ENCODE results near the gene ODC1.

Gene ODC1

DNA sequence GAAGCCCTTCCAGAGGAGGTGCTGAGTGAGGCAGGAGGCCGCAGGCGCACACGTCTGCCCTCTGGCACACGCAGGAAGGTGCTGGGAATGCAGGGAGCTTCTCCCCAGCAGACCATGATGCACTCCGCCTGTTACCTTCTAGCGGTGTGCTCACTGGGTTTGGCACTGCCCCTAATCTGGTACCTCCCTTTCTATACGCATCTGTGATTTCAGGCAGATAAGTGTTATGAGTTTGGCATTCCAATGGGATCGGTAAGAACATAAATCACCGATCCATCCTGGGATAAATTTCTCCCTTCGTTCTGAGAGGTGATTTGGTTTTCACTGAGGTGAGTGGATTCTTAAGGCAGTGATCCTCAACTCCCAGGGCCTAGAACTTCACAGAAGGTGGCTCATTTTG lies 34.6 kb downstream of the ODC1 start:
- FAIRE-seq, result no peak

DNA sequence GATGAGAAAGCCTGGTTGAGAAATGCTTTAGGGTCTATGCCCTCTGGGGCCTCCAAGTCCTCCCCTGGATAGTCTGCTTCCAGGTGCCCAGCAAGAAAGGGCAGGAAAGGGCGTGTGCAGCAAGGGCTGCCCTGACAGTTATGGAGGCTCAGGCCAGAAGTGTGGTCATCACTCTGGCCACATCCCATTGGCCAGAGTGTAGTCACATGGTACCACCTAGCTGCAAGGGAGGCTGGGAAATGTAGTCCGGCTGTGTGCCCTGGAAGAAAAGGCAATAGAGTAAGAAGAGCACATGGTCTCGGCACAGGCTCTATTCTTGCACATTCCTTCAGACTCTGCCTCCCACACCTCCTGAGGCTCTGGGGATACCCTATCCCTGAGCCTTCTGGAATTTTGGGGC lies 35.7 kb downstream of the ODC1 start:
- no peak for FAIRE-seq

DNA sequence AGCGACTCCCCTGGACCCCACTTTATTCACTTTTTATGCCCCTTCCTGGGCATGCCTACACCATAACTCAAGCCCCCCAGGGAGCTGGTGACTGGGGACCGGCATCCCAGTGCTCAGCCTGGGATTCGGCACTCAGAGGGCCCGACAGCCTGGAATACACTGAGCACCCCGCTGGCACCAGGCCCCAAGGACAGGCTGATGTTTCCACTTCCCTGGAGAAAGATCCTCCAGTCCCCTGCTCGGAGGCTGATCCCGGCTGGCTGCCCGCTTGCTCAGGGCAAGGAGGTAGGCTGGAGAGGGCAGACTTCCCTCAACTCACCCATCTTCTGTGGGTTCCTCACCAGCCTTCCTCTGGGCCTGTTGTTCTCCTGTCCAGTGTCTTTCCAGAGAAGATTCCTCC lies 36.6 kb downstream of the ODC1 start:
- no peak for FAIRE-seq

DNA sequence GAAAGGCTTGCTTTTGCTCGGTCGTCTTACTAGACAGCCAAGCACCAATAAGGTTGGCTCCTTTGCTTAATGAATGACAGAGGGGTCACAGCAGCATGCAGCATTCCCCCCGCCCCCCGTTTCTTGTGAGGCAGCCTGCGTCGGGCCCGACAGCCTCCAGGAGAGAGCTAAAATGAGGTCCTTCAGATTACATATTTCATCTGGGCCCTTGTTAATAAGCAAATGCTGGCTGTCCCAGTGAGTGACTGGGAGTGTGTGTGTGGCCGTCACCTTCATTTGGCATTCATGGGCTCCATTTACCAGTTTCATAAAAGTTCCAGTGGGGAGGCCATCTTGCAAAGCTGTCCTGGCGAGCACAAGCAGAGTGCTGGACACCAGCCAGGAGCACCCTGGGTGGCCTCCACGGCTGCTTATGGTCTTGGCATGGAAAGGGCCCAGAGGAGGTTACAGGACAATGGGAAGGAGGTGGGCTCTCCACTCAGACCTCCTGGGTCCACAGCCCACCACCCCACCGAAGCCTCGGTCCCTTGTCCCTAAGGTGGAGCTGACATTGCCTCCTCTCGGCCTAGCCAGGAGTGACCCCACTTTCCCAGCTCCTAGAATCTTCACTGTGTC lies 37.2 kb downstream of the ODC1 start:
- no peak for FAIRE-seq

DNA sequence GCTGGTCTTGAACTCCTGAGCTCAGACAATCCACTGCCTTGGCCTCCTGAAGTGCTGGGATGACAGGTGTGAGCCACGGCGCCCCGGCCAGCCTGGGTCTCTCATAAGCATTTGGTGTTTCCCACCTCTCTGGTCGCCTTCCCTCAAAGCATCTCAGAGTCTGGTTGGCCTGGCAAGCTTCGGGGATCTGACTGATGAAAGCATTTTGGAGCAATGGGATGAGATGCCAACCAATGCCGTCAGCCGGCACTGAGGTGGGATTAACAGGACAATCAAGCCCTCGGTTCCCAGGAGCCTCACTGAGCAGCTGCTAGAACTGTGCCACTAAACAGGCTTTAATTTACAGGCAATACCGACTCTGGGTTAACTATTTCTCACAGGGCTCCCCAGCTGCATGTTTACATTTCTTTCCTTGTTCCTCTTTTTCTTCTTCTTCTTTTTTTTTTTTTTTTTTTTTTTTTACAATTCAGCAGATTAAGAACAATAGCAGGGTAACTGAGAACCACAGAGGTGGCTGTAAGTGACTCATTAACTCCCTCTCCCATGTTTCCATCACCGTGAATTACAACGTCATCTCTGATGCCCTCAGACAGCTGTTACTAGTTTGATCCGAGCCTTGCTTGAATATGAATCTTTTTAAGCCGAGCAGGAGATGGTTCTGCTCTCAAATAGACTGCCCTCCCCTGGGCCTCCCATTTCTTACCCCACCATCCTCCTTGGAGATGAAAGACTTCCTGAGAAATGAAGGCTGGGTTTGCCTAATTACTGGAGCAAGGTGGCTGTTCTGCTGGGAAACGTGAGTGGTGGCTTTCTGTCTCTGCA lies 37.9 kb downstream of the ODC1 start:
- FAIRE-seq, result no peak

DNA sequence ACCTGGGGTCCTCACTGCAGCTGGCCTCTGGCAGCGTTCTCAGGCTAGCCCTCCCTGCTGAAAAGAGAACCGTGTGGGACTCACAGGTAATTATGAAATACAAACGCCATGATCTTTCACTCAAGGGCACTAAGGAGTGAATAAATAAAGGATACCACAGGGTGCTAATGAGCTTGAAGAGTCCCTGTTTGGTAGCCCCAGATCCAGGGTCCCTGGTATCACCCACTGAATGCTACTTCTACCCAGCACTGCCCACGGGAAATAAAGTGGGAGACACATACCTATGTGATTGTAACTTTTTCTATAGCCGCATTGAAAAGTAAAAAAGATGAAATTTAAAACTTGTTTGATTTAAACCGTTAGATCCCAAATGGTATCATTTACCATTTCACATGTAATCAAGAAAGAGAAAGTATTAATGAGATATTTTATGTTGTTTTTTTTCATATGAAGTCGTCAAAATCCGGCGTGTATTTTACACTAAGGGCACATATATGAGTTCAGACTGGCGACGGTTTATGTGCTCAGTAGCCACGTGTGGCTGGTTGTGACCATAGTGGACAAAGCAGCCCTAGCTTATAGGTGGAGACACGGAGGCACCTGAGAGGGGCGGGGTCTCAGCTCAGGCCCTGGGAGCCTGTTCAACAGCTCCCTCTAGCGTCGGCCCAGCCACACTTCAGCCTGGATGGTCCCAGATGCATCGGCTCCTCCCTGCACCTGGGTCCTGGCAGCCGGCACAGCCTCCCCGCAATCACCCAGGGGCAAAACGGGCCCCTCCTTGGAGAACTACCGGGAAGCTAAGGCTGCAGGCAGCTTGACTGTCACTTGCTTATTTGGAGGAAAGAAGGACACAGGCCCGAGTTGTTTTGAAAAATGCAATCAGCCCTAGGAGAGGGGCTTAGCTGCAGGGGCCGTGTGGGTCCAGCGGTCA lies 39.2 kb downstream of the ODC1 start:
- FAIRE-seq, result no peak

DNA sequence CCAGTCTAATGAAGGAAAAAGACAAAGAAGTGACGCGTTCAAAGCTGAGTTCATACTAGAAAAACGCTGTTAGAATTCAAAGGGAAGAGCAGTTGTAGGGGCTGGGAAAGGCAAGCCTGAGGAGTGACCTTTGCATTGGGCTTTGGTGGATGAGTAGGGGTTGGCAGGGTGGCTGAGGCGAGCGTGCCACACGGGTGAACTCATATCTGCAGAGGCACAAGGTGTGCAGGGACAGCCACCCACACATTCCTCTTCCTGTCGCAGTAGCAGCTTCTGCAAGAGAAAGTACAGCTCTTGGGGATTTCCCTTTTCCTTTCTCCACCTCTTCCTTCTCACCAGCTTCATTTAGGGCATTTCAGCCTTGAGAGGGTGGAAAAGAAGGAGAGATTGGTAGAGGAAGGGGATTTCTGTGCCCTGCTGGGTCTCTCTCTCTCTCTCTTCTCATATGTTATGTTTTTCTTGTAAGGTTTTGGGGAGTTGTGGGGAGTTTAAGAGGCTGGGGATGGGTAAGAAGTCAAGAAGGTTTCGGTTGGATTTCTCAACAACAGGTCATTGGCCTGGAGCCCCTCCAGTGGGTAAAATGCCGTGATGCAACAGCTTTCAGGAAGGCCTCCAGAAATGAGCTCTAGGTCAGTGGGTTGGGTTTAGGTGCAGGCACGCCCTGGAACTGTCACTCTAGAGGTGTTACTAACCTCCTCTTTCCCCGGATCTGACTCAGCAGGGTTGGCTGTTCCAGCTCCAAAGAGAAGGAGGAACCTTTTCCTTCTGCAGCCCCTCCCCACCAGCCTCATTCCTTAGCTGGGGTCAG lies 40.1 kb downstream of the ODC1 start:
- FAIRE-seq, result no peak

DNA sequence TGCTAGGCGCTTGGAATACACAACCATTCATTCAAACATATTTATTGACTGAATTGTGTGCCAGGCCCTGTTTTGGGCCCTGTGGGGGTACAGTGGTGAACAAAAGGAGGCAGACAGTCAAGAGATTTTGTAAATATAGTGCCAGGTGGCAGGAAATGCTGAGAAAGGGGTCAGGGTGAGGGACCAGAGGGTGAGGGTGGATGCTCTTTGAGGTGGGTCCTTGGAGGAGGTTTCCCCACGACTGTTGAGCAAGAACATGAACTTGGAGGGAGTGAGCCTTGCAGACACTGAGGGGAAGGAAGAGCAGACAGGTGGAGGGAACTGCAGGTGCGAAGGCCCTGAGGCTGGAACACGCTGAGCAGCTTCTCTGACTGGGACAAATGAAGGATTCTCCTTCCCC lies 40.7 kb downstream of the ODC1 start:
- no peak for FAIRE-seq

DNA sequence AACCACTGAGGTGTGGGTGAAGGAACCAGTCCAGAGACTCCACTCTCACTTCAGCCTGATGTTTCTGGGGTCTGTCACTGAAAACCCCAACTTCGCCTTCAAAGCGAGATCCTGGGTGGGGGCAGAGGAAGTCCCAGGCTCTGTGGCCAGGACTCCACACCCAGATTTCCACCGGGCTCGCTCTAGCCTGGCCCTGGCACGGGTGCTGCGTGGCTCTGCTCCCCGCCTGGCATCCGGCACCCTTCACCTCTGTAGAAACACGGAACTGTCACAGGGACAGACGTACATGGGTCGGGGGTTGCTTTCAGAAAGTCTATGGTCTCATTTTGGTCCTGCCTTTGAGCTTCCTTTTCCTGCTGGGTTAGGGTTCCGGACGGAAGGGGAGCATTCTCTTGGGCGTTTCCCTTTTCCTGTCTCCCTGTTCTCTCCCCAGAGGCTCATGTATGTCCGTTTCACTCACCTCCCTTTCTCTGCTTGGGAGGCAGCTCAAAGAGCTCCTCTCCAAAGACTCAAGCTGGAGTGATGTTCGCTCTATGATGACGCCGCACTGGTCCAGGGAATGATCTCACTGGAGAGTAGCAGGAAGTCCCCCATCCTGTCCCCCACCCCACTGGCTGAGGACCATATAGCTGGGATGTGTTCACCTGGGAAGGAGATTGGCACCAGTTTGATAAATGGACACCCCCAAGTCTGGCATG lies 41.5 kb downstream of the ODC1 start:
- FAIRE-seq, result no peak

DNA sequence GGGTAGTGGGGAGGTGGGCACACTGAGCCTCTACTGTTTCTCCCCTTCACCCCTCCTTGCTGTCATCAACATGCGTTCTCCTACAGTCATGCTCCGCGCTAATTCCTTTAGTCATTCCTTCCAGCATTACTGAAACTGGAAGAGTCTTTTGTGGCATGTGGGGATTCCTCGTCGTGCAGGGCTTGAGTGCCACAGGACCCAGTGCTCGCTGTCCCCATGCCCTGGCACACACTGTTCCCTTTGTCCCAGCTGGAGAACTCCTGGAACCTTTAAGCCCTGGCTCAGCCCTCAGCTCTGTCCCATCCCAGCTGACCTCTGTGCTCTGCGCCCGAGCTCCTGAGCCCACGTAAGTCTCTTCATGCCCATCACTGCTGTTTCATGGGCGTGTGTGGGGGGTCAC lies 42.1 kb downstream of the ODC1 start:
- no peak for FAIRE-seq

DNA sequence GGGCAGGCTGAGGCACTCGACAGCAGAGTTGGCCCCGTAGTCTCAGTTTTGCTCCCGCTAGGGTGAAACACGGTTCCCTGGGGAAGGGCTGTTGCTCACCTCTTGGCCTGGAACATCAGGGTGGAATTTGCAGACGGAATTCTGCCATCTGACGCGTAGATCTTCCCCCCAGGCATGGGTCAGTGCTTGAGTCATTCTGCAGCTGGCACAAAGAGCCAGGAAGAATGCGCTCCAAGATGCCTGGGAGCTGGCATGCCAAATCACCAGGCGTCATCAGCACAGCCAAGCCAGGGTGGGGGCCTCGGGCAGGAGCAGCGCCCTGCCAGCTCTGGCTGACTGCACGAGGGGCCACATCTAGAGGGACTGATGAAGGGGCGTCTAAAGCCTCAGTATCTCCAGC lies 42.7 kb downstream of the ODC1 start:
- FAIRE-seq, result no peak

DNA sequence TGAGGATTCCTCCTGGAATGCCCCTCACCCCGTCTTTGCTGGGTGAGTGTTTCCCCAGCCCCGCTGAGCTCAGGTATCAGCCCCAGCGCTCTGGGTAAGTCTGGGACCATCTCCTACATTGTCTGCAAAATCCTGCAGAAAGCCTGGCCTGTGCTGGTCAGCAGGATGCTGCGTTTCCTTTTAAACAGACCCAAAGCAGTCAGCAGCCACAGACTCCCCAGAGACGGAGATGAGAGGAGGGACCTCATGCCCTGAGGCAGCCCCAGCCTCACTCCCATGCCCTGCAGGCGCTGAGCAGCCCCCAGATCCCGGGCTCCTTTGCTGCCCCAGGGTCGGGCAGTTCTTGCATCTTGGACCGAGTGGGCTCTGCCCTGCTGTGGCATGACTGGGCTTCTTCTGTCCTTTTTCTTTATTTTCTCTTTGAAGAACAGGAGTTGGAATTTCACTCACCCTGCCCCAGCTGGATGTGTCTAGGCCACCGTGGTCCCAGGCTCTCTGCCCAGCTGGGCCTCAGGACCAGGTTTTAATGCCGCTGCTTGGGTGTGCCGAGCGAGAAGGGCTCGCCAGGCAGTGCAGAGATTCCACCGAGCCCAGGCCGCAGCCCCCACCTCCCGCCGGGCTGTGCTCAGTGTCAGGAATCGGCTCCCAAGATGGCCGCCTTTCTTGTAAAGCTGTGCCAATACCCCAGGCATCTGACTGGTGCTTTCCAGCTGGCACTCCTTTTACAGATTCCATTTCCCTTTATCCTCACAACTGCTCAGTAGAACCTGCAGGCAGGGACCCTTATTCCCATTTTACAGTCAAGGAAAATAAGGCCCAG lies 43.6 kb downstream of the ODC1 start:
- no peak for FAIRE-seq

DNA sequence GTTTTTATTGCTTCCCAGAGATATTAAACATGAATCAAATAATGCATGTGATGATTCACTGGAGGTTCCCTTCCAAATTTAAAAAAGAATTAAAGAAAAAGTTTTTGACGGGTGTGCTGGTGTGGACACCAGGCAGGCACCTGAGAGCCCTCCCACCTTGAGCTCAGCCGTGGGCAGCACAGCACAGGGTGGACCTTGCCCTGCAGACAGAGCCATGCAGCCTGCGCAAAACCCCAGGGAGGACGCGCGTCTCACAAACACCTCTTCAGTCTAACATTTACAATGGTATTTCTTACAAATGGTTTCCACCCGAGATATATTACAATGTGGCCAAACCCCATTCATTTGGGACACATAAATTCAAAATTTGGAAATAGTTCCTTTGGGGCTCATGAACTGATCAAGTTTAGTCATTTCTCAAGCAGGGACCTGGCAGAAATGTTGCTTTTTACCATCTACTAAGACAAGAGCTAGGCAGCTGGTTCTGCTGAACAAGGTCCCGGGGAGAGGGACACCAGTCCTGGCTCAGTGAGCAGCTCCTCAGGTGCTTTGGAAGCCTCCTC lies 45.4 kb downstream of the ODC1 start:
- FAIRE-seq, result no peak

DNA sequence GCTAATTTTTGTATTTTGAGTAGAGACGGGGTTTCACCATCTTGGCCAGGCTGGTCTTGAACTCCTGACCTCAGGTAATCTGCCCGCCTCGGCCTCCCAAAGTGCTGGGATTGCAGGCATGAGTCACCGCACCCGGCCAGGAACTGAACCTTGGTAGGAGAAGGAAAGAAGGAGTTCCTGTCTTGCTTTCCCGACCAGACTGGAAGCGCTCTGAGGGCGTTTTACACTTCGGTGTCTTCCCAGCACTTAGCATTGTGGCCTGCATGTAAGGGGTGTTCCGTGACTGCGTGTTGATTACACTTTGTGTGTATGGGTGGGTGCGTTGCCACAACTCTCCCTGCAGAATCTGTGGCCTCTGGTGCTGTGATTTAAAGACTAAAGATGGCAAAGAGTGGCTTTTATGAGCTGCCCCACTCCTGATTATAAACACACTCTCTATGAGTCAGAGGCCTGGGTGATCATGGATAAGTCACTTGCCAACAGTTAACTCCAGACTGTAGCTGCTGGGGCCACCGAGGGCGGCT lies 46.0 kb downstream of the ODC1 start:
- no peak for FAIRE-seq

DNA sequence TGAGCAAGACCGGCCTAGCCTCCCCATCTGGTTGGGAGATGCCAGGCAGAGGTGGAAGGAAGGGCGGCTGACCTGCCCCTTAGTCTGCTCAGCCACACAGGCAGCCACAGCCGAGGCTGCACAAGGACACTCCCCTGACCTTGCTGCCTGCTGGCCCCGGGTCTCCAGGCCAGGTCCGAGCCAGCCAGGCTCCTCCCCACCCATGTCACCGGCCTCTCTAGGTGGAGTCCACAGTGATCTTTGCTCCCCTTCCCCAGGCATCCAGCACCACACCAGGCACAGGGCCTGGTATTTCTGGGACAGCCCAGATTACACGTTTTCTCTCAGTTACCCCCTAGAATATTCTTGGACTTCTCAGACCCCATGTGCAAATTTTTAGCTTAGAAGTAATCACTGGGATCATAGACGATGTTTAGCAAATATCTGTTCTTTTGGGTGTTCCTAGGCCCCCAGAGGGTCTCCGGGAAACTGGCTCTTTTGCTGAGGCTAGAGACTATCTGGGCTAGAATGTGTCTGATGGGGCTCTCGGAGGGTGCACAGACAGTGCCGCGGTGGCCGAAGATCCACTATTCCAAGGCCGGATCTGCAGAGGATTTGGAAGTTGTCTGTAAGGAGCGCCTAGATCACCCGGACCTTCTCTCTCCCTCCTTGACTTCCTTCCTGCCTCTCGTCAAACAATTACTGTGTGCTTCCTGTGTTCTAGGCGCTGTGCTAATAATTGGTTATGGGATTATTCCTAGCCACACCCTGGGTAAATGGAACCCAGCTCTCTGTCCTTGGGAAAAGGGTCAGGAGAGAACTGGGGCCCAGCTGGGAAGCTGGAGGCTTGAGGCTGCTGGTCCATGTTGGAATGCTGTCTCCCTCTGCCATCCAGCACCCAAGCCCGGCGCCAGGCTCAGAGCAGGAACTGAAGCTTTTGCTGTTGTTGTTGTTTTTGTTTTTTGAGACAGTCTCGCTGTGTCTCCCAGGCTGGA lies 46.9 kb downstream of the ODC1 start:
- FAIRE-seq, result no peak

DNA sequence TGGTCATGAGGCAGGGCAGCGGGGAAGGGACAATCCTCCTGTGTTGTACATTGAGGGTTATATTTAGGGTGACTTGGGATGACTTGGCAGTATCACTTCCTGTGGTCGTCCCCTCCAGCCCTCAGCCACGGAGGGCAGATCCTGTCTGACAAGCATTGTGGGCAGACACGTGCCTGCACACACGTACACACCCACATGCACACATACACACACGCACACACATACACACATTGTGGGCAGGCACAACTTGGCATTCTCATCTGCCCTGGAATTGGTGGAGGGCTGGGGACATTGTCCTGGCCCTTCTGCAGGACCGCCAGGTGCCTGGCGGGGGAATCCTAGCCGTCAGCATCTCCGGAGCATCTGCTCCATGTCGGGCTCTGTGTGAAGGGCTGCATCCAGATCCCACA lies 47.6 kb downstream of the ODC1 start:
- FAIRE-seq, result no peak

DNA sequence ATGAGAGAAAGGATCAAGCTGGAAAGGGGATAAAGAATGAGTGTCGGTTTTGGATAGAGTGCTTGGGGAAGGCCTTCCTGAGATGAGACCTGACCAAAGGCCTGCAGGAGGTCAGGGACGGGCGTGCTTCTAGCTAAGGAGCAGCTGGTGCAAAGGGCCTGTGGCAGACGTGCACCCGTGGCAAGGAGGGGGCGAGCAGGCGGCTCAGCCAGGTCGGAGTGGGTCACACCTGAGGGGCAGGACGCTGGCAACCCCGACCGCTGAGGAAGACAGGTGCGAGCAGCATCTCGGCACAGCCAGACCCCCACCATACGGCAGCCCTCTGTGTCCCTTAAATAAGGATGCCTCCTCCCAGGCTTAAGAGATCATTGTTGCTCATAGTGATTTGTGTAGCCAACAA lies 48.1 kb downstream of the ODC1 start:
- no peak for FAIRE-seq

DNA sequence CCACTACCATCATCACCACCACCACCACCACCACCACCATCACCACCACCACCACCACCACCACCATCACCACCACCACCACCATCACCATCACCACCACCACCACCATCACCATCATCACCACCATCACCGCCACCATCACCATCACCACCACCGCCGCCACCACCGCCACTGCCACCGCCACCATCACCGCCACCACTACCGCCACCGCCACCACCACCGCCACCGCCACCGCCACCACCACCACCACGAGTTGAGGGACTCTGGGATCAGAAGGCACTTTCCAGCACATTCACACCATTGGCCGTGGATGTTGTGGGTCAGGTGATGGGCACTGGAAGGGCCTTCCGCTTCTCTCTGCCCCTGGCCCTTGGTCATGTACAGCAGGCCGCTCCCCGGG lies 48.8 kb downstream of the ODC1 start:
- FAIRE-seq, result no peak

DNA sequence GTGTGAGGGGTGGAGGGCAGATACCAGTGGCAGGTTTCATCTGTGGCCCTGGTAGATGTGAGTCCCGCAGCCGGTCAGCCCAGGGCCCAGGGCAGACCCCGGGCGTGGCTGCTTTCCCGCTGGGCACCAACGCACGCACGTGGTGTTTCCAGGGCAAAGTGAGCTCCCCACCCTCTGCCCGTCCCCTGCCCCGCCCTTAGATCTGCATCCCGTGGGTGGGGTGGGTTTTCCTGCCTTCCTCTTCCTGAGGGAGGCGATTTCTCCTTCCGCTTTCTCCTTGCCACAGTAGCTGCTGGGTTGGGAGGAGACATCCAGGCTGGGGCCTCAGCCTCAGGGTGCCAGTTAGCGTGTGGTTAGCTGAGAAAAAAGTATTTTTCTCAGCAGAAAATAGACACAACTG lies 49.6 kb downstream of the ODC1 start:
- FAIRE-seq, result no peak
